Ascending aorta (tissue), 2 donors: Measurements from ENCODE around the gene RLBP1. TPM values are rescaled to one million over a fixed set of nuclear protein-coding genes. Genes with fewer than 3 reads are reported as not detected.
A peak's percentile ranks its signal among the peaks of the same experiment; 100 is the strongest.

ENCODE experiments used
- DNase-seq, 2 donors: peaks; one replicate each; pipeline ENCODE4 v3.0.0-alpha.2; 2019; ENCODE audit warnings: low spot score in 2 of 2
- H3K27ac ChIP-seq, 2 donors: fragments of 200-600 bp; sonication (generic); one replicate each; pipeline ENCODE4 v1.5.1; 2016 to 2017; ENCODE audit warnings: mild to moderate bottlenecking in 1 of 2
- H3K27me3 ChIP-seq: fragments of 200-600 bp; sonication (generic); one replicate; pipeline ENCODE4 v1.5.1; 2017
- H3K36me3 ChIP-seq, 2 donors: fragments of 200-600 bp; sonication (generic); one replicate each; pipeline ENCODE4 v1.5.1; 2016
- H3K4me1 ChIP-seq, 2 donors: fragments of 200-600 bp; sonication (generic); one replicate each; pipeline ENCODE4 v1.5.1; 2016 to 2017; ENCODE audit warnings: mild to moderate bottlenecking in 1 of 2
- H3K4me3 ChIP-seq, 2 donors: fragments of 200-600 bp; sonication (generic); one replicate each; pipeline ENCODE4 v1.5.1; 2016 to 2017; ENCODE audit warnings: mild to moderate bottlenecking in 1 of 2
- H3K9me3 ChIP-seq, 2 donors: fragments of 200-600 bp; sonication (generic); one replicate each; pipeline ENCODE4 v1.5.1; 2016
- CTCF ChIP-seq, 3 experiments: fragments of 200-600 bp in 2 of 3; fragments of 450-650 bp in 1 of 3; sonication (generic) in 2 of 3; IDR thresholded peaks; one replicate each; pipeline ENCODE4 v1.5.1; 2016 to 2019; ENCODE audit warnings: antibody characterized with exemption in 3 of 3, mild to moderate bottlenecking in 1 of 3, moderate library complexity in 1 of 3
- intact Hi-C: fragments of 100-400 bp; cut with DNase I; formaldehyde crosslinking; loops from one replicate; pipeline ENCODE4 v1.15.1; 2023
- total RNA-seq: library from RNA; depleted of rRNA; stranded (reverse); fragments of >200 nt; gene quantifications from one replicate; pipeline ENCODE4 v1.1.0, GENCODE V29; 2016

Gene RLBP1
- total RNA-seq, 1 donor from 2014 or later = not detected

- no peak for TF ChIP-seq CTCF (IDR thresholded peaks at IDR 0.05)
- intact Hi-C loops = loop anchor here (1.0 to 10.0 kb wide), 4 partner anchors 41 to 994 kb away; no protein-coding TSS in a partner anchor
- H3K27me3 ChIP-seq = no peaks in the 10 kb centered on the region
- H3K9me3 ChIP-seq = no peaks in the 10 kb centered on the region
- H3K4me3 ChIP-seq = no peak overlapping the region
- no peak overlapping the region for H3K27ac ChIP-seq
- H3K4me1 ChIP-seq = peaks cover 0 to 13% of the 10 kb centered on the region in 2 donors
- peak in 1 of 2 donors; percentile 58 for DNase-seq
- peaks cover 19 to 49% of the 10 kb centered on the region in 2 donors for H3K36me3 ChIP-seq
Measured at GRCh38 chr15:89178307-89178977, 42.9 kb downstream of the RLBP1 start.

- no peak overlapping the region for H3K4me3 ChIP-seq
- H3K27me3 ChIP-seq = no peaks in the 10 kb centered on the region
- intact Hi-C loops = loop anchor here (1.0 to 10.0 kb wide), 6 partner anchors 40 to 995 kb away; no protein-coding TSS in a partner anchor
- peaks cover 0 to 17% of the 10 kb centered on the region in 2 donors for H3K4me1 ChIP-seq
- no peaks in the 10 kb centered on the region for H3K9me3 ChIP-seq
- DNase-seq = peak in 1 of 2 donors; percentile 81
- H3K36me3 ChIP-seq = peaks cover 19 to 49% of the 10 kb centered on the region in 2 donors
- TF ChIP-seq CTCF (IDR thresholded peaks at IDR 0.05) = peak; percentile 76 to 88 (median 77)
- peak overlapping the region in 1 of 2 donors; percentile 2 for H3K27ac ChIP-seq
Measured at GRCh38 chr15:89177633-89178306, 43.6 kb downstream of the RLBP1 start.

- DNase-seq = peak in 1 of 2 donors; percentile 28
- no peak for TF ChIP-seq CTCF (IDR thresholded peaks at IDR 0.05)
- H3K9me3 ChIP-seq = no peaks in the 10 kb centered on the region
- no peak overlapping the region for H3K4me3 ChIP-seq
- H3K36me3 ChIP-seq = peaks cover 19 to 45% of the 10 kb centered on the region in 2 donors
- H3K4me1 ChIP-seq = peaks cover 0 to 17% of the 10 kb centered on the region in 2 donors
- no peaks in the 10 kb centered on the region for H3K27me3 ChIP-seq
- H3K27ac ChIP-seq = peak overlapping the region in 1 of 2 donors; percentile 2
- intact Hi-C loops = loop anchor here (1.0 to 10.0 kb wide), 5 partner anchors 40 to 995 kb away; no protein-coding TSS in a partner anchor
Measured at GRCh38 chr15:89177116-89177515, 44.3 kb downstream of the RLBP1 start.

- no peak for TF ChIP-seq CTCF (IDR thresholded peaks at IDR 0.05)
- Histone ChIP-seq H3K36me3 (peaks cover 19 to 45% of the 10 kb centered on the region in 2 donors), H3K4me1 (peaks cover 0 to 17% of the 10 kb centered on the region in 2 donors)
Measured at GRCh38 chr15:89175617-89176191, 45.7 kb downstream of the RLBP1 start.

GRCh38 chr15:89174476-89174875, 46.9 kb downstream of the RLBP1 start:
- intact Hi-C loops = loop anchor here (10.0 kb wide), 1 partner anchor 520 kb away; no protein-coding TSS in a partner anchor
- peaks cover 0 to 19% of the 10 kb centered on the region in 2 donors for H3K4me1 ChIP-seq
- no peak overlapping the region for H3K4me3 ChIP-seq
- peak in 1 of 2 donors; percentile 59 for DNase-seq
- H3K27ac ChIP-seq = peak overlapping the region; percentile 52 to 67
- no peaks in the 10 kb centered on the region for H3K27me3 ChIP-seq
- peaks cover 19 to 37% of the 10 kb centered on the region in 2 donors for H3K36me3 ChIP-seq
- no peaks in the 10 kb centered on the region for H3K9me3 ChIP-seq
- TF ChIP-seq CTCF (IDR thresholded peaks at IDR 0.05) = no peak

More at GRCh38 chr15:89175617-89176191, 45.7 kb downstream of the RLBP1 start:
- no peaks in the 10 kb centered on the region for H3K27me3 ChIP-seq
- intact Hi-C loops = loop anchor here (2.0 to 10.0 kb wide), 4 partner anchors 38 to 997 kb away; no protein-coding TSS in a partner anchor
- peak overlapping the region; percentile 17 to 50 for H3K27ac ChIP-seq
- H3K9me3 ChIP-seq = no peaks in the 10 kb centered on the region
- no peak overlapping the region for H3K4me3 ChIP-seq
- DNase-seq = peak in 1 of 2 donors; percentile 52
